Aorta (tissue), 5 donors: Measurements from ENCODE around the gene ELF4. TPM values are rescaled to one million over a fixed set of nuclear protein-coding genes. Genes with fewer than 3 reads are reported as not detected.
A peak's percentile ranks its signal among the peaks of the same experiment; 100 is the strongest.

Experiments used
- ATAC-seq: fragments of 200-7000 bp; cut with Tn5 transposase; one replicate; pipeline ENCODE4 v1.9.1; 2022; ENCODE audit warnings: moderate library complexity; ENCODE audit not compliant: low FRiP score
- DNase-seq, 2 donors: peaks; one replicate each; pipeline ENCODE4 v3.0.0-alpha.2; 2020
- H3K27ac ChIP-seq, 2 donors: one replicate each; pipeline ENCODE4 v1.5.1; 2013; ENCODE audit warnings: low read length in 2 of 2, mild to moderate bottlenecking in 2 of 2, moderate library complexity in 2 of 2, control low read depth in 1 of 2, inconsistent platforms in 1 of 2, low read depth in 1 of 2
- H3K27me3 ChIP-seq, 2 donors: one replicate each; pipeline ENCODE4 v1.6.1; 2013; ENCODE audit warnings: control low read depth in 1 of 2, low read length in 1 of 2, mild to moderate bottlenecking in 1 of 2, moderate library complexity in 1 of 2; ENCODE audit not compliant: insufficient read depth in 2 of 2, control insufficient read depth in 1 of 2
- H3K36me3 ChIP-seq, 2 donors: one replicate each; pipeline ENCODE4 v1.6.1; 2013; ENCODE audit warnings: control low read depth in 1 of 2, low read length in 1 of 2, mild to moderate bottlenecking in 1 of 2; ENCODE audit not compliant: insufficient read depth in 2 of 2, control insufficient read depth in 1 of 2
- H3K4me1 ChIP-seq, 2 donors: one replicate each; pipeline ENCODE4 v1.6.1; 2013; ENCODE audit warnings: low read length in 2 of 2, control low read depth in 1 of 2, mild to moderate bottlenecking in 1 of 2, moderate library complexity in 1 of 2; ENCODE audit not compliant: insufficient read depth in 2 of 2, control insufficient read depth in 1 of 2
- H3K4me3 ChIP-seq, 2 donors: one replicate each; pipeline ENCODE4 v1.5.1; 2013; ENCODE audit warnings: low read length in 2 of 2, control low read depth in 1 of 2, mild to moderate bottlenecking in 1 of 2
- H3K9me3 ChIP-seq: one replicate; pipeline ENCODE4 v1.6.1; 2013; ENCODE audit warnings: mild to moderate bottlenecking, low read length; ENCODE audit not compliant: control insufficient read depth
- WGBS, 2 donors: extraction: QIAGEN DNeasy Blood & Tissue Kit; methylation state at CpG; one replicate each; pipeline ENCODE4 v1.1.7; 2013; 5-methylcytosine and 5-hydroxymethylcytosine counted together
- intact Hi-C, 2 donors: fragments of 100-400 bp; cut with DNase I; formaldehyde crosslinking; loops; one replicate each; pipeline versions ENCODE4 v1.14.2 to v1.15.0; 2022
- long read RNA-seq, 2 donors: library from polyadenylated mRNA; unstranded; transcript quantifications; one replicate each; pipeline ENCODE4 v2.0.0, GENCODE V29; 2020 to 2021
- polyA plus RNA-seq, 2 donors: library from polyadenylated mRNA; stranded (reverse); fragments of 200-250 nt; gene quantifications; one replicate each; pipeline ENCODE4 v1.2.3, GENCODE V29; 2013
- total RNA-seq, 2 donors: library from RNA; stranded (reverse); fragmentation: NEBNext Ultra II Directional; extraction: Animal tissue kit (Norgen Biotek cat#: 25700); gene quantifications; one replicate each; pipeline ENCODE4 v1.2.1, GENCODE V29; 2021
- donor health status: healthy with polysubstance abuse.
- donor health status: Bipolar disorder and iron deficiency.
- donor health status: DM: no; HTN: no; CAD: no.
- donor health status: DM: no; HTN: no; CAD: no.
- donor health status: DM: yes; HTN: yes; CAD: no.

Gene ELF4
- total RNA-seq (10 to 100 TPM; 14.5 to 20.8 TPM), polyA plus RNA-seq (1 to 10 TPM; 3.6 to 4.5 TPM)
- long read RNA-seq, donor 1, partial matches to known transcripts = 8 of 9 reads
- long read RNA-seq, donor 1, other reads (novel, unspliced or antisense) = 1 of 9 reads
- long read RNA-seq, donor 2, full-length matches to known transcripts = 1 of 8 reads
- long read RNA-seq, donor 2, partial matches to known transcripts = 1 of 8 reads
- long read RNA-seq, donor 2, other reads (novel, unspliced or antisense) = 6 of 8 reads

GRCh38 chrX:130110379-130111219 lies at the start of gene ELF4:
Gene ELF4 (minus strand): TSS chrX:130110497. CDS start chrX:130081330, 29,167 bp downstream.
- 1 to 30% methylated on average over 38 to 114 of the region's 123 CpGs for WGBS, 2 donors
- no peaks in the 10 kb centered on the region for H3K4me1 ChIP-seq
- ATAC-seq (peak; percentile 40), DNase-seq (peak in 1 of 2 donors; percentile 80)
- intact Hi-C loops = no loop called here
- peak within 1 kb of the TSS in 1 of 2 donors; percentile 84 for H3K27ac ChIP-seq
- H3K36me3 ChIP-seq = no peaks in the 10 kb centered on the region
- H3K9me3 ChIP-seq = no peaks in the 10 kb centered on the region
- H3K27me3 ChIP-seq = no peaks in the 10 kb centered on the region
- peak within 1 kb of the TSS; percentile 59 to 69 for H3K4me3 ChIP-seq

- Histone ChIP-seq H3K9me3 (no peaks in the 10 kb centered on the region), H3K4me3 (no peak overlapping the region), H3K27ac (no peak overlapping the region), H3K27me3 (no peaks in the 10 kb centered on the region), H3K36me3 (no peaks in the 10 kb centered on the region), H3K4me1 (no peaks in the 10 kb centered on the region)
- ATAC-seq (no peak), DNase-seq (no peak)
- intact Hi-C loops = no loop called here
- WGBS, 2 donors = 77 to 86% methylated on average over 4 of the region's 4 CpGs
These were observed 49.5 kb upstream of the ELF4 start for GRCh38 chrX:130159776-130160175.

GRCh38 chrX:130158311-130158710 lies 48.0 kb upstream of the ELF4 start:
- ATAC-seq = no peak
- H3K4me3 ChIP-seq = no peak overlapping the region
- H3K36me3 ChIP-seq = no peaks in the 10 kb centered on the region
- H3K9me3 ChIP-seq = no peaks in the 10 kb centered on the region
- H3K27ac ChIP-seq = no peak overlapping the region
- H3K4me1 ChIP-seq = no peaks in the 10 kb centered on the region
- WGBS, 2 donors = 77 to 95% methylated on average over 2 of the region's 2 CpGs
- intact Hi-C loops = no loop called here
- H3K27me3 ChIP-seq = no peaks in the 10 kb centered on the region
- no peak for DNase-seq

GRCh38 chrX:130155564-130155963 lies 45.3 kb upstream of the ELF4 start:
- no peaks in the 10 kb centered on the region for H3K36me3 ChIP-seq
- H3K27me3 ChIP-seq = no peaks in the 10 kb centered on the region
- no peak for ATAC-seq
- WGBS, 2 donors = 17 to 40% methylated on average over 2 of the region's 2 CpGs
- H3K27ac ChIP-seq = no peak overlapping the region
- H3K4me1 ChIP-seq = no peaks in the 10 kb centered on the region
- no peak overlapping the region for H3K4me3 ChIP-seq
- no peaks in the 10 kb centered on the region for H3K9me3 ChIP-seq
- intact Hi-C loops = no loop called here
- no peak for DNase-seq

- intact Hi-C loops = no loop called here
- H3K27ac ChIP-seq = no peak overlapping the region
- no peak overlapping the region for H3K4me3 ChIP-seq
- peaks cover 0 to 3% of the 10 kb centered on the region in 2 donors for H3K36me3 ChIP-seq
- H3K9me3 ChIP-seq = no peaks in the 10 kb centered on the region
- no peak for ATAC-seq
- no peak for DNase-seq
- WGBS, 2 donors = 80 to 88% methylated on average over 5 of the region's 5 CpGs
- no peaks in the 10 kb centered on the region for H3K4me1 ChIP-seq
- no peaks in the 10 kb centered on the region for H3K27me3 ChIP-seq
These were observed 37.3 kb upstream of the ELF4 start for GRCh38 chrX:130147631-130148030.

- Histone ChIP-seq H3K4me3 (no peak overlapping the region), H3K27me3 (no peaks in the 10 kb centered on the region), H3K36me3 (peaks cover 0 to 3% of the 10 kb centered on the region in 2 donors), H3K9me3 (no peaks in the 10 kb centered on the region), H3K27ac (no peak overlapping the region), H3K4me1 (no peaks in the 10 kb centered on the region)
- ATAC-seq = no peak
- intact Hi-C loops = no loop called here
- DNase-seq = no peak
- 84 to 93% methylated on average over 4 of the region's 4 CpGs for WGBS, 2 donors
These were observed 34.8 kb upstream of the ELF4 start for GRCh38 chrX:130145123-130145522.

GRCh38 chrX:130144509-130144908 lies 34.2 kb upstream of the ELF4 start:
- peaks cover 0 to 3% of the 10 kb centered on the region in 2 donors for H3K36me3 ChIP-seq
- 74 to 90% methylated on average over 3 of the region's 3 CpGs for WGBS, 2 donors
- ATAC-seq (no peak), DNase-seq (no peak)
- H3K27ac ChIP-seq = no peak overlapping the region
- no peaks in the 10 kb centered on the region for H3K4me1 ChIP-seq
- no peak overlapping the region for H3K4me3 ChIP-seq
- H3K9me3 ChIP-seq = no peaks in the 10 kb centered on the region
- intact Hi-C loops = no loop called here
- H3K27me3 ChIP-seq = no peaks in the 10 kb centered on the region

- no peaks in the 10 kb centered on the region for H3K4me1 ChIP-seq
- H3K27me3 ChIP-seq = no peaks in the 10 kb centered on the region
- 32 to 47% methylated on average over 3 of the region's 3 CpGs for WGBS, 2 donors
- H3K4me3 ChIP-seq = no peak overlapping the region
- no peaks in the 10 kb centered on the region for H3K9me3 ChIP-seq
- no peak overlapping the region for H3K27ac ChIP-seq
- intact Hi-C loops = no loop called here
- peaks cover 0 to 4% of the 10 kb centered on the region in 2 donors for H3K36me3 ChIP-seq
- ATAC-seq (no peak), DNase-seq (no peak)
These were observed 29.3 kb upstream of the ELF4 start for GRCh38 chrX:130139474-130140201.
